Sciatic nerve (tissue), 2 donors: Measurements from ENCODE around the gene SH2B3. TPM values are rescaled to one million over a fixed set of nuclear protein-coding genes. Genes with fewer than 3 reads are reported as not detected.

Experiments used
- ATAC-seq: fragments of 200-7000 bp; cut with Tn5 transposase; one replicate; pipeline ENCODE4 v1.9.1; 2020; ENCODE audit warnings: mild to moderate bottlenecking, moderate library complexity
- DNase-seq: peaks from one replicate; pipeline ENCODE4 v3.0.0-alpha.2; 2020; ENCODE audit warnings: low spot score
- intact Hi-C: fragments of 100-400 bp; cut with DNase I; formaldehyde crosslinking; loops from one replicate; pipeline ENCODE4 v1.14.2; 2022
- total RNA-seq: library from RNA; stranded (reverse); fragmentation: NEBNext Ultra II Directional; extraction: Animal tissue kit (Norgen Biotek cat#: 25700); gene quantifications from one replicate; pipeline ENCODE4 v1.2.1, GENCODE V29; 2021
- donor health status: DM: no; HTN: no; CAD: no.
- donor health status: DM: no; HTN: no; CAD: no.

Gene SH2B3
- total RNA-seq, 1 donor from 2014 or later: 27.5 TPM

DNA sequence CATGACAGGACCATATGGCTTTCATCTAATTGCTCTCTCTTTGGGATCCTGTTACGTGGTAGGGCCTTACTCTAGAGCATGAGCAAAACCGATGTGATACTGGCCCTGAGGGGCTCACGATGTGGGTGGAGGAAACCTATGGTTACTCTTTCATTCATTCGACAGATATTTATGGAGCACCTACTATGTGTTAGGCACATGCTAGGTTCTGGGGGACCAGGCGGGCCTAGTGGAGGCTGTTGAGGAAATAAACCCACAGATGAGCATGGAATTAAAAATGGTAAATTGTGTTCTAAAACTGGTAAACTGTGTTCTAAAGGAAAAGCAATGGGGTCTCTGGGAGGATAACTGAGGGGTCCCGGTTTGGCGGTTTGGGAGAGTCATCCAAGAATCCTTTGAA lies 14.8 kb downstream of the SH2B3 start:
- DNase-seq: no peak
- intact Hi-C loops: no loop called here
- no peak for ATAC-seq

DNA sequence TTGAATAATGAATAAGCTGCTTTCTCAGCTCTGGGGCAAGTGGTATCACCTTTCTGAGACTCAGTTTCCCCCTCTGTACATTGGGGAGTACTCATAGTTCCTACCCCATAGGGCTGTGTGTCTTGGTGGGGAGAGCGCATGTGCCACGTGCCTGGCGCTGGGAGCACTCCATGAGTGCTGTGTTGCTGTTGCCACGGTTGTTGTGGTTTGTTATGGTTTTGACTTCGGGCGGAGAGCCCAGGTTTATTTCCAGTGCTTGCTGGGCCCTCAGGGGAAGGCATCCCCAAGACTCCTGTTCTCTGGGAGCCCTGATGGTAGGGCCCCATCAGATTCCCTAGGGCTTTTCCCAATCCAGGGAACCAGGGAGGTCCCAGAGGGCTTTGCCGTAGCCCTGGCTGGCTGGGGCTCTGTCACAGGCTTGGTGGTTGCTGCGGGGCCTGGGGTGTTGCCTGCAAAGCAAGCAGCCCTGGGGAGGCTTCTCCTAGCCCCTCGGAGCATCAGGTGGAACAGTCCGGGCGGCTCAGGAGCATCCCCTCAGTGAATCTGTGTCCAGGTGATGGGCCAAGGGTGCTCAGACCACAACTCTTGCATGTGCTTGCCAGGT lies 18.6 kb downstream of the SH2B3 start:
- intact Hi-C loops: no loop called here
- peak; percentile 48 for DNase-seq
- no peak for ATAC-seq

DNA sequence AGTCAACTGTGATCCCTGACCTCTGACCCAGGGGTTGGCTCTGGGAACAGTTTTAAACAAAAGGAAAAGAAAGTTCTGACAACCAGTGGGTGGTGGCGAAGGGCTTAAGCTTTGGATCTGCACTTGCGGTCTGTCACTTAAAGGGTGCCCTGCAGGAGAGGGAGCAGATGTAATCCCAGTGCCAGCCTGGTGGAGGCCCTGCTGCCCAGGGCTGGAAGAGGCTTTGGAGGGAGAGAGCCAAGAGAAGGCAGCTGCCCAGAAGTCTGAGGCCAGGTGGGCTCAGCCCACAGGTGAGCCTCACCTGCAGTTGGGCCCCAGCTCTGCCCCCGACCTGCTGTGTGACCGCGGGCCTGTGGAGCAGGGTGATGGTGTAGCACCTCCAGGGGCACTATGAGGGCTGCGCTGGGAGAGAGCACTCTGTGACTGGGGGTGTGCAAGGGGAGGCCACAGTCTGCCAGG lies 19.1 kb downstream of the SH2B3 start:
- intact Hi-C loops: no loop called here
- ATAC-seq (no peak), DNase-seq (peak; percentile 57)

DNA sequence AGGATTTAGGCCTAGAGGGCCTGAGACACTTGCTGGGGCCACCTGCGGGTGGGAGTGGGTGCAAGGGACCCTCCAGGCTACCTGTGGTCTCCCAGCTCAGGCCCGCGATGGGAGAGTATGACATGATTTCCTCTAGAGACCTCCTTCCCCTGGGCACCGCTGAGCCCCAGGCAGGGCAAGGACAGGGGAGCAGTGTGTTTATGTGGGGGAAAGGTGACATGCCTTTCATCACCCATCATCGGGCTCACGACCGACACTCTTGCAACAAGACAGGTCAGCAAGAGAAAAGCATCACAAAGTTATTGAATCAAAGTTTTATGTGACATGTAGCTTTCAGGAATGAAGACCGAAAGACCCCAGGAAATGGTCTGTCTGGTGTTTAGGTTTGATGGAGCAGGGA lies 19.9 kb downstream of the SH2B3 start:
- no peak for ATAC-seq
- intact Hi-C loops: no loop called here
- no peak for DNase-seq

DNA sequence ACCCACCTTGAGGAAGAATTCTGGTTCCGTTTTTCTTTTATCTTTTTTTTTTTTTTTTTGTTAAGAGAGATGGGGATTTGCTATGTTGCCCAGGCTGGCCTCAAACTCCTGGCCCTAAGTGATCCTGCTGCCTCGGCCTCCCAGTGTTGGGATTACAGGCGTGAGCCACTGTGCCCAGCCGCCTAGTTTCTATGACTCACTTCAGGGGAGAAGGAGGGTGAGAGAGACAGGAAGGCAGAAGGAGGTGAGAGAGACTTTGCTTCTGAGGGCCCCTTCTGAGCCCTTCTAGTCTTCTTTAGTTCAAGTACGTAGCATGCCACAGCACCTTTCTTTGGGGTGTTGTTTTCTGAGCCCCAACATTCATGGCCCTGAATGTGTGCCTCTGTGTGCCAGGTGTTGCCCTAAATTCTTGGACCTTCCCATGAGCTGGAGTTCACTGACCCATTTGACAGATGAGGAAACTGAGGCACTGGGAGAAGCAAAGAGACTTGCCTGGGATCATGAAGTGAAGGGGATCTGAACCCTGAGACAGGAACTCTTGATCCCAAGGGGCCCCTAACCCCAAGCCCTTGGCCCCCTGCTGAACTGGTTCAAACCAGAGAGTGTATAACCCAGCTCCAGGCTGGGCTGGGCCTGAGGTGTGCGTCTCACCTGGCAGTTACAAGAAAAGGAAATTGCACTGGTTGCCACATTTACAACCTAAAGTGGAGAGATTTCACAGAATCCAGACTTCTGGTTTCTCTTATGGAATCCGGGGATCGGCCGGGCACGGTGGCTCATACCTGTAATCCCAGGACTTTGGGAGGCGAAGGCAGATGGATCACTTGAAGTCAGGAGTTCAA lies 20.8 kb downstream of the SH2B3 start:
- DNase-seq: no peak
- no peak for ATAC-seq
- intact Hi-C loops: no loop called here

DNA sequence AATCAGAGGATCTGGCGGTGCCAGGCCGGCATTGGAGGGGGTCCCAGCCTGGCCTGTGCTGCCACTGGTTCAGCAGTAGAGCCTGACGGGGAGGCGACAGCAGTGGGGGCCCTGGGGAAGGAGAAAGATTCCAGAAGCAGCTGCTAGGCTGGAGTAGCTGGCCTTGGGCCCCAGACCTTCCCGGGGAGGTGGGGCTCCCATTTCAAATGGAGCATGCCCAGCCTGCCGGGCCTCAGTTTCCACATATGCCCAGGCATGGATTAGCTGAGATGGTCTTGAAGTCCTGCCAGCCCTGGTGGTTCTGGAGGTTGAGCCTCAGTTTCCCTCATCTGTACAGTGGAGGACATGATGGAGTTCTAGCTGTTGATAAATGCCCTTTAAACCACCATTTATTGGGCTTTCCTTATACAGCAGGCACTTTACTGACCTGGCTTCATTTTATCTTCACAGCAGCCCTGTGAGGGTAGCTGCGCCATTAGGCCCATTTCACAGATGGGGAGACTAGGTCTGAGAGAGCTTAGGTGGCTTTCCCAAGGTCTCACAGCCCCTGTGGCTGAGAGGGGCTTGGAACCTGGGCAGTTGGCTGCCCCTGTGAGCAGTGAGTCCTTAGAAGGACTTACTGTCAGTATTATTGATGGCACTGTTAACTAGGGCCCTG lies 21.8 kb downstream of the SH2B3 start:
- ATAC-seq (no peak), DNase-seq (no peak)
- intact Hi-C loops: no loop called here

DNA sequence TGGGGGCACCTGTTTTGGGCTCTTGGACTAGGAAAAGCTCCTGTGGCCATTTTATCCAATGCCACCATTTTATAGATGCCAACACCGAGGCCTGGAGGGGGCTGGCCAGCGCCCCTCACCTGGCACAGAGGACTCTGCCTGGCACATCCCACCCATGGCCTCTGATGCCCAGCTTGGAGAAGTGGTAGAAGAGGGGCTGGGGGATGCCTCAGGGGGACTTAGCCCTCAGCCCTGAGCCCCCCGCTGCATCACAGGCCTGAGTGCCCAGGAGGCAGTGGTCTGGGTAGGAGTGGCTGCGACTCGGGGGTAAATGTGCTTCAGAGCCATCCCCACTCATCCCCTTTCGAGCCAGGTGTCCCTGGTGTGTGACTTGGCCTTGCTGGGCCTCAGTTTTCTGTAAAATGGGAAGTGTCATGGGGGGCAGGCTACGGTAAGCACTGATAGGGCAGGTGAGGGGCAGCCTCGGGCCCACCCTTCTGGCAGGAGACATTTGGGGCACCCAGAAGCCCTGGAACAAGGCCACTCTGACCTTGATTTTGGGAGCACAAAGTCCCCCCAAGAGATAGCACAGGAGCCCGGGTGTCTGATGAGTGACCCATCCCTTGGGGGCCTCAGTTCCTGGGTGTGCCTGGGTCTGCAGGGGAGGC lies 22.5 kb downstream of the SH2B3 start:
- no peak for DNase-seq
- intact Hi-C loops: no loop called here
- peak; percentile 5 for ATAC-seq

DNA sequence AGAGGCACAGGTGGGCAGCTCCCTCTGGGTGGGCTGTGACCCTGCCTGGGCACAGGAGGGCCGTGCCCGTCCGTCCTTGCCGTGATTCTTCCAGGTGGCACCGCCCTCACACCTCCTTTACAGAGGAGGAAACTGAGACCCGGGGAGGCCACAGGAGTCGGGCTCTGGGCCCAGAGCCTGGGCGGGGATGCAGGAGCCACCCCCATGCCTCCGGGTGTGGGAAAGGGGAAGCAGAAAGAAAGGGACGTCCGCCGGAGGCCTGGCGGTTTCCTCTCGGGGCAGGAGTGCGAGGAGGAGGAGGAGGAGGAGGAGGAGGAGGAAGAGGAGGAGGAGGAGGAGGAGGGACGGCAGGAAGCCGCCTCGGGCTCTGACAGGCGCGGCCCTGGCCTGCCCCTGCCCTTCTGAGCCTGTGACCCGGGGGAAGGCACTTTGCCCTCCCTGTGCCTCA lies 23.0 kb downstream of the SH2B3 start:
- no peak for DNase-seq
- intact Hi-C loops: no loop called here
- peak; percentile 68 for ATAC-seq

DNA sequence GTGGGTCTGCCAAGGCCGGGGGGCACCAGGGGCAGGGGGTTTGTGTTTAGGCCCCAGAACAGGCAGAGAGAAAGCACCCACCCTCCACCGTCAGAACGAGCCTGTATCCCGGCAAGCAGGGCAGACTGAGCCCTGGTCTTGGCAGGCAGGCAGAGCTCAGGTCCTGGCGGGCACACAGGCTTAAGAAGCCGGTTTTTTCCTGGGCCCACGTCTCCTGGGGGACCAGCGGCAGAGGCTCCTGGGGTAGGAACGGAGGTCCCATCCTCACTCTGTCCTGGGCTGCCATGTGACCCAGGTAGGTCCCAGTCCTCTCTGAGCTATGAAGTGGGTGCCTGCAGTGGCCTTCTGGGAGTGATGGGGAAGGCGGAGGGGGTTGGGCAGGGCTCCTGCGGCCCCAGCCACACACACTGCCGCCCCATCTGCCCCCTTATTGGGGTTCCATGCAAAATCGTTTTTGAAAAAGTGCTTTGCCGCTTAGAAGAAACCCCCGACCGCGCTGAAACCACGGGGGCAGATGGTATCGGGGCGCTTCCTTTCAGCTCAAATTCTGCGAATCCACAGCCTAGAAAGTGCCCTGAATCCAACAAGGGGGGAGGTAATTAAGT lies 24.2 kb downstream of the SH2B3 start:
- intact Hi-C loops: no loop called here
- no peak for DNase-seq
- no peak for ATAC-seq

DNA sequence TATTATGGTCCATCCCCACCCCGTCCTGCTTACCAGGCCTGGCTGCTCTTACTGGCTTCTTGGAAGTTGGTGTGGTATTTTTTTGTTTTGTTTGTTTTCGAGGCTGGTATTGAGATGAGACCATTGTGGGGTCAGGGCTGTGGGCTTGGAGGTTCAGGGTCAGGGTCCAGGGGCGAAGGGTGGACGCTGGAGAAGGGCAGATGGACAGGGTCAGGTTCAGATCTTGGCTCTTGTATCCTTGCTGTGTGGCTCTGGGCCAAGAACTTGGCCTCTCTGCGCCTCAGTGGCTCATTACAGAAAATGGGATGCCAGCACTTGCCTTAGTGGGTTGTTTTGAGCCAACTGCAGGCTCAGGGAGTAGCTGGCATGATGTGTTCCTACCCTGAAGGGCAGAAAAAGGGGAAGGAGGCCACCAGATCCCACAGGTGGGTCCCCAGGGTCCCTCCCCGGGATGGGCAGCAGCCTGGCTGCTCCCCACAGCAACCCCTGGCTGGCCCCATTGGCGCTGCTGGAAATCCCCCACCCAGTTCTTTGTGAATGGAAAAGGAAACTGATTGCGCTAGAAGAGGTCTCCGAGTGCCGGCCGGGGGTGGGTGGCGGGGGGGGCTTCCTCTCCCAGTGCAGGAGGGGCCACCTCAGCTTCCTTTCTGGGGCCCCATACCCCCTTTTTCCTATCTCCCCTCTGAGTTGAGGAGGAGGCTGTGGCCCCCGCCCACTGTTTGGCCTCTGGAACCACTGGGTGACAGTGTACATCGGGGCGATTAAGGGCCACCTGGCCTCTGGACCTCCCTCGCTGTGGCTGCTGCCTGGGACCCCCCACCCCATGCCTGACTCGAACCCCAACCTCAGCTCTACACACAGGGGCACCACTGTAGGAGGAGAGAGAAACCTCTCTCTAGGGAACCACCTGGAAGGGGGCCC lies 25.0 kb downstream of the SH2B3 start:
- DNase-seq (no peak), ATAC-seq (no peak)
- intact Hi-C loops: no loop called here

DNA sequence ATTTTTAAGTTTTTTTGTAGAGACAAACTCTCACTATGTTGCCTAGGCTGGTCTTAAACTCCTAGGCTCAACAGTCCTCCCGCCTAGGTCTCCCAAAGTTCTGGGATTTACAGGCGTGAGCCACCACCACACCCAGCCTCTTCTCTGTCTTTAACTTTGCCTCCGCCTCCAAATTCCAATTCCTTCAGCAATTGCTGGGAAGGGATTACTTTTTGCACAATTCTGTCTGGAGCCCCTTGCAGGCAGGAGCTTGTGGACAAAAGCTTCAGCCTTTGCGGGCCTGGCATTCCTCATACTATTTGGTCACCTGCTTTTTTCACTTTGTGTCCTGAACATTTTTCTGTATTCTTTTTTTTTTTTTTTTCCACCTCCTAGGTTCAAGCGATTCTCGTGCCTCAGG lies 26.0 kb downstream of the SH2B3 start:
- no peak for DNase-seq
- intact Hi-C loops: no loop called here
- ATAC-seq: no peak

DNA sequence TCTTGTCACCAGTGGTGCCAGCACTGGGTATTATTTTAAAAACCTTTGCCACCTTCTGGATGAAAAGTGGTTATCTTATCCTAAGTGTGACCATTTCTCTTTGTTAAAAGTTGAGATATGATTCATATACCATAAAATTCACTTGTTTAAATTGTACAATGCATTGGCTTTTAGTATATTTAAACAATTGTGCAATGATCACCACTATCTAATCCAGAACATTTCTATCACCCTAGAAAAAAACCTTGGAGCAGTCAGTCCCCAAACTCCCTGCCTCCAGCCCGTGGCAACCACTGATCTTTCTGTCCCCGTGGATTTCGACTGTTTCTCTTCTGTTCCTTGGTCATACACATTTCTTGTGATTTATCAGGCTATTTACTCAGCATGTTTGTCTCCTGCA lies 28.3 kb downstream of the SH2B3 start:
- DNase-seq (no peak), ATAC-seq (no peak)
- intact Hi-C loops: no loop called here

DNA sequence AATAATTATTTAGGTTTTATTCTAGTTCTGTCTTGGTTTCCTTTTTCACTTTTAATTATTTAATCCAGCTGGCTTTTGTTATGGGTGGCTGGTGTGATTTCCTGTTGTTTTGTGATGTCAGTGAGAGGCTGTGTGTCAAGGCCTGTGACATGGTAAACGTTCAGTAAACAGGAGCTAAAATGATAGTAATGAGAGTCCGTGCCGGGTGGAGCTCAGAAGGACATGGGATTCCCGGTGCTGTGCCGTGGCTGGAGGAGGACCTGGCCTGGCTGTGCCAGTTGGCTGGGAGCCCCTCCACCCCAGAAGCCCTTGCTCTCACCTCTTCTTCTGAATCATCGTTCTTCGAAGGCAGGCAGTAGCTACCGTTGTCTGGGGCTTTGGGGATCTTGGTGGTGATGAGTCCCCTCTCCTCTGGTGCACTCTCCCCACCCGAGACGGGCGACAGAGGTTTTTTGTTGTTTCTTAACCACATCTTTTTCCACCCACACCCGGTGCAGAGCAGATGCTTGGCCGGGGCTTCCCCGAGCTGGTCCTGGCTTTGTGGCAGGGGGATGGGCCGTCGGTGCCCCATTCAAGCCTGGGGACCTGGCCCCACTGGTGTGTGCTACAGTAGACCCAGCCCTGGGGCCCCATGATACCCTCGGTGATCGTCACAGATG lies 29.1 kb downstream of the SH2B3 start:
- DNase-seq (no peak), ATAC-seq (peak; percentile 69)
- intact Hi-C loops: no loop called here

DNA sequence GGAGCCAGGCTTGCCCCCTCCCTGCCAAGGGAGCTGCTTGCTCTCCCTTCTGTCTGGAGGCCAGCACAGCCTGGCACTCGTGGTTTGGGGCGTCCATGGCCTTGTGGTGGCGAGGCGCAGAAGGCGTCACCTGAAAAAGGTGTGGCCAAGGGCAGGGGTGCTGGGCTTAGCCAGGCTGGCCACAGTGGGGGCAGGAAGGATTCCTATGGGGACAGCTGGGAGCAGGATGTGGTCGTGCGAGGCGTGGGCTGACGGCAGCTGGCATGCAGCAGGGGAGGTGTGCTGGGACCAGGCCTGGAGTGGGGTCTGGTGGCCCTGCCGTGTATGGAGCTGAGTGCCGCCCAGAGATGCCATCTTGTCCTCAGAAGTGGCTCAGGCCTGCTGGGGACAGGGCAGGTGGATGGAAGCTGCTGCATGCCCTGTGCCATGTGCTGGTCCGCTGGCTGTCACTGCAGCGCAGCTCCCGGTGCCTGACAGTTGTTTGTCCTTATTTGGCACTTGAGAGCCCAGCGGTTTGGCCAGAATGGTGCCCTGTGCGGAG lies 30.0 kb downstream of the SH2B3 start:
- intact Hi-C loops: no loop called here
- DNase-seq: no peak
- ATAC-seq: no peak

DNA sequence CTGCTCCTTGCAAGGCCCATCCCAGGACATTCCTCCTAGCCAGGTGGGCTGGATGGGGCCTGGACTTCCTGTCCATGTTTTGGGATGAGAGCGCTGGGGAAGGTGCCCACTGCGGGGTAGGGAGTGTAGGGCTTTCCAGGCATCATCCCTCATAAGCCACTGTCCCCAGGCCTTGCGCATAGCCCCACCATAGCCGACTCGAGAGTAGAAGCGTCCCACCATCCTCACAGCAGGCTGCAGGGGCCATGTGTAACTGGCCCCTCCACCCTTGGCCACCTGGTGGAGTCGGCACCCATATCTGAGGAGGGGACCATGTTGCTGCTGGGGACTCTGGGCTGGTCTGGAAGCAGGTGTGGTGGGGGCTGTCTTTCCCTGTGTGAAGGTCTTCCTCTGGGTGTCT lies 30.5 kb downstream of the SH2B3 start:
- intact Hi-C loops: no loop called here
- DNase-seq (no peak), ATAC-seq (no peak)

DNA sequence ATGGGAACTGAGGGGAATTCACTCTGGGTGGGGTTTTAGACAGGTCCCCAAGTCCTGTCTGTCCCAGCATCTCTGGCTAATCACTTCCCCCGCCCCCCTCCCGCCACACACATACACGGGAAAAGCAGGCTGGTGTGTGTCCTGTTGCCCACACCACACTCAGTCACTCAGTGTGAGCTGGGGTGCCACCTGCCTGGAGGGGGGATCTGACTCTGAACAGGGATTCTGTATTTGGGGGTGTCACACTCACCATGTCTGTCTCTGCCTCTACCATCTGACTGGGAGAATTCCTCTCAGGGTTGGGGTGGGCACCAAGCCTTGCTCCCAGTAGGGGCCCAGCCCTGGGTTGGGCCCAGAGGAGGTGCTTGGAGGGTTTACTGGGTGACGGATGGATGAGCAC lies 31.1 kb downstream of the SH2B3 start:
- intact Hi-C loops: no loop called here
- ATAC-seq: no peak
- no peak for DNase-seq

DNA sequence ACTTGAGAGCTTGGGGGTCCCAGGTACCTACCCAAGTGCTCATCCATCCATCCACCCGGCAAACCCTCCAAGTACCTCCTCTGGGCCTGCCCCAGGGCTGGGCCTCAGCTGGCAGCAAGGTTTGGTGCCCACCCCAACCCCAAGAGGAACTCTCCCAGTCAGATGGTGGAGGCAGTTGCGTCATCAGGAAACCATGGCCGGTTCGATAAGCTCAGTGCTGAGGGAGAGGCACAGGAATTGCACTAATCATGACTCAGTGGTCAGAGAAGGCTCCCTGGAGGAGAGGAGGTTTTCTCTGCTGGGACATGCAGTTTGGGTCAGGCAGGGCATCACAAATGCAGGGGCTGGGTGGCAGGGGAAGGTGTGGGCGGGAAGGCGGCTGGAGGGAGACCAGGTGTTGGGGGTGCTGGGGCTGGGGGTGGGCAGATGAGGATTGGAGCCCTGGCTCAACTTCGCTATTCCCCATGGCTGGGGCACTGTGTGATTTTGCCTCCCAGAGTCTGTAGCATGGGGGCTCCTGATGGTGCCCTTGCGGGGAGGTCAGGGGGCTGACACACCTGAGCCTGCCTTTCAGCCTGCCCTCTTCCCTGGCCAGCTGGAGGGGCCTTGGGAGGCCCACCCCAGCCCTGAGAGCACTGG lies 32.2 kb downstream of the SH2B3 start:
- DNase-seq (no peak), ATAC-seq (peak; percentile 31)
- intact Hi-C loops: no loop called here
